H1 (cell line): ENCODE measurements around the gene GPR160. TPM values are rescaled to one million over a fixed set of nuclear protein-coding genes. Genes with fewer than 3 reads are reported as not detected.

Source experiments
- MAFK ChIP-seq: IDR thresholded peaks from 2 replicates; pipeline ENCODE4 v1.6.1; 2012; ENCODE audit warnings: low read depth, mild to moderate bottlenecking, improper control_type of control experiment, low read length
- POLR2A ChIP-seq, 2 experiments: IDR thresholded peaks; 1 replicate in 1 of 2; 2 replicates in 1 of 2; pipeline ENCODE4 v1.6.1; 2011; ENCODE audit warnings: low read depth in 2 of 2, low read length in 2 of 2, mild to moderate bottlenecking in 2 of 2; ENCODE audit errors: control extremely low read depth in 1 of 2
- POLR2AphosphoS5 ChIP-seq: IDR thresholded peaks from 2 replicates; pipeline ENCODE4 v1.6.1; 2011; ENCODE audit warnings: low read depth, low read length
- SIN3A ChIP-seq, 2 experiments: IDR thresholded peaks in 1 of 2; conservative IDR thresholded peaks in 1 of 2; 2 replicates each; pipeline ENCODE4 v1.6.1; 2011 to 2012; ENCODE audit warnings: low read length in 2 of 2, improper control_type of control experiment in 1 of 2, low read depth in 1 of 2, mild to moderate bottlenecking in 1 of 2
- polyA plus RNA-seq, 7 experiments: library from polyadenylated mRNA; depleted of rRNA in 3 of 7; stranded (reverse) in 5 of 7; unstranded in 2 of 7; fragments of >200 nt in 5 of 7; fragments of 200-250 nt in 2 of 7; gene quantifications; 1 replicate in 5 of 7; 2 replicates in 1 of 7; 4 replicates in 1 of 7; pipeline versions ENCODE4 v1.2.1 to v1.2.3, GENCODE V29; 2011 to 2013; ENCODE audit warnings: missing spikeins in 2 of 7, mixed read lengths in 2 of 7
- total RNA-seq: library from RNA; stranded (reverse); fragmentation: NEBNext Ultra II Directional; extraction: Animal tissue kit (Norgen Biotek cat#: 25700); gene quantifications from 2 replicates; pipeline ENCODE4 v1.2.1, GENCODE V29; 2021
- TF ChIP-seq, protein P1 (sequence below): IDR thresholded peaks from 2 replicates; pipeline ENCODE4 v1.6.1; 2011; ENCODE audit warnings: low read length, improper control_type of control experiment

Gene GPR160
- total and polyA plus RNA-seq, 2 of the 8 experiments (the other 6 are each of a cell fraction or from before 2014, with no cell fraction given) = 14.3 to 16.6 TPM

DNA sequence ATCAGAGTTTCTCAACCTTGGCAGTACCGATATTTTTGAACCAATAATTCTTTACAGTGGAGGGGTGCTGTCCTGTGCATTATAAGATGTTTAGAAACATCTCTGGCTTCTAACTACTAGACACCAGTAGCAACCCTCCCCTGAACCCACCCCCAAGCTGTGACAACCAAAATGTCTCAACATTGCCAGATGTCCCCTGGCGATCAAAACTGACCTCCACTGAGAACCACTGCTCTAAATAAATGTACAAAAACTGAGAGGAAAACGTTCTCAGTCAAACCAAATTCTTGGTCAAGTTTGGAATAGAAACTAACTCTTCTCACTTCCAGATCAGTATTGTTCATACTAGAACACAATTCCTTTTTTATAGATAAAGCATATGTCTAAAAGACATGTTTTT is 58.5 kb downstream of the GPR160 start (continued):
- TF ChIP-seq, protein P1, sequence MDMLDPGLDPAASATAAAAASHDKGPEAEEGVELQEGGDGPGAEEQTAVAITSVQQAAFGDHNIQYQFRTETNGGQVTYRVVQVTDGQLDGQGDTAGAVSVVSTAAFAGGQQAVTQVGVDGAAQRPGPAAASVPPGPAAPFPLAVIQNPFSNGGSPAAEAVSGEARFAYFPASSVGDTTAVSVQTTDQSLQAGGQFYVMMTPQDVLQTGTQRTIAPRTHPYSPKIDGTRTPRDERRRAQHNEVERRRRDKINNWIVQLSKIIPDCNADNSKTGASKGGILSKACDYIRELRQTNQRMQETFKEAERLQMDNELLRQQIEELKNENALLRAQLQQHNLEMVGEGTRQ = no peak
- TF ChIP-seq SIN3A (conservative IDR thresholded peaks at IDR 0.05 in 1 of 2, IDR thresholded peaks at IDR 0.05 in 1 of 2; ENCODE audit: low read depth in 1 of 2, low read length in 2 of 2) (no peak), MAFK (no peak), POLR2A (IDR thresholded peaks at IDR 0.05; ENCODE audit: control extremely low read depth in 1 of 2, low read depth in 2 of 2, low read length in 2 of 2) (no peak), POLR2AphosphoS5 (no peak)
